Activated B cell treated with CpG ODN at 0.5 μM for 24 hours (primary cell): ENCODE measurements around the gene CHN2. TPM values are rescaled to one million over a fixed set of nuclear protein-coding genes. Genes with fewer than 3 reads are reported as not detected.

Source experiments
- ATAC-seq: fragments of 200-7000 bp; cut with Tn5 transposase; one replicate; pipeline ENCODE4 v1.10.0; 2021; ENCODE audit warnings: low read depth, mild to moderate bottlenecking, moderate library complexity
- CTCF ChIA-PET: fragments of 350-600 bp; sonication (Branson Sonifier 250); formaldehyde crosslinking; loops from one replicate; lab custom pipeline; 2021; ENCODE audit warnings: antibody characterized with exemption; lab: Charles Lee
- POLR2A ChIA-PET: fragments of 350-600 bp; sonication (Branson Sonifier 250); formaldehyde crosslinking; loops from one replicate; lab custom pipeline; 2021; ENCODE audit warnings: antibody characterized with exemption; lab: Charles Lee
- DNase-seq: peaks from one replicate; pipeline ENCODE4 v3.0.0; 2022
- H3K27ac Mint-ChIP-seq: one replicate; pipeline ENCODE4 v1.8.0; 2020; ENCODE audit warnings: mixed read lengths
- H3K27me3 Mint-ChIP-seq: one replicate; pipeline ENCODE4 v1.8.0; 2021; ENCODE audit warnings: mixed read lengths
- H3K36me3 Mint-ChIP-seq: one replicate; pipeline ENCODE4 v1.8.0; 2021; ENCODE audit warnings: low read depth, mixed read lengths
- H3K4me1 Mint-ChIP-seq: one replicate; pipeline ENCODE4 v1.8.0; 2021; ENCODE audit warnings: mixed read lengths
- H3K4me3 Mint-ChIP-seq: one replicate; pipeline ENCODE4 v1.8.0; 2020; ENCODE audit warnings: mild to moderate bottlenecking, mixed read lengths
- H3K9me3 Mint-ChIP-seq: one replicate; pipeline ENCODE4 v1.8.0; 2020; ENCODE audit warnings: mixed read lengths
- CTCF ChIP-seq: fragments of 200-600 bp; IDR thresholded peaks from one replicate; pipeline ENCODE4 v1.8.0; 2022; ENCODE audit warnings: antibody characterized with exemption, mild to moderate bottlenecking
- intact Hi-C: fragments of 100-400 bp; cut with micrococcal nuclease; formaldehyde crosslinking; loops from one replicate; pipeline ENCODE4 v1.15.1; 2024
- total RNA-seq: library from RNA; stranded (reverse); gene quantifications from 2 replicates; pipeline ENCODE4 v1.2.3, GENCODE V29; 2022

CHN2 gene
- total RNA-seq, 1 donor from 2014 or later, result 1.8 TPM

GRCh38 chr7:29486191-29486700 lies 291.7 kb downstream of the CHN2 start:
- DNase-seq (no peak), ATAC-seq (no peak)
- H3K27me3 Mint-ChIP-seq, result peaks cover 4% of the 10 kb centered on the region
- H3K9me3 Mint-ChIP-seq, result no peaks in the 10 kb centered on the region
- TF ChIP-seq CTCF, result no peak
- intact Hi-C loops, result loop anchor here (10.0 kb wide), 1 partner anchor 769 kb away; no protein-coding TSS in a partner anchor
- ChIA-PET POLR2A (no interaction called here), CTCF (no interaction called here)
- H3K4me1 Mint-ChIP-seq, result no peaks in the 10 kb centered on the region
- no peak overlapping the region for H3K27ac Mint-ChIP-seq
- no peak overlapping the region for H3K4me3 Mint-ChIP-seq
- H3K36me3 Mint-ChIP-seq, result no peaks in the 10 kb centered on the region

GRCh38 chr7:29487424-29487823 lies 292.8 kb downstream of the CHN2 start:
- no peaks in the 10 kb centered on the region for H3K4me1 Mint-ChIP-seq
- ChIA-PET POLR2A (no interaction called here), CTCF (no interaction called here)
- ATAC-seq (no peak), DNase-seq (no peak)
- H3K4me3 Mint-ChIP-seq, result no peak overlapping the region
- no peak for TF ChIP-seq CTCF
- H3K9me3 Mint-ChIP-seq, result no peaks in the 10 kb centered on the region
- intact Hi-C loops, result loop anchor here (10.0 kb wide), 1 partner anchor 767 kb away; no protein-coding TSS in a partner anchor
- no peak overlapping the region for H3K27ac Mint-ChIP-seq
- H3K27me3 Mint-ChIP-seq, result peaks cover 4% of the 10 kb centered on the region
- H3K36me3 Mint-ChIP-seq, result no peaks in the 10 kb centered on the region

GRCh38 chr7:29488203-29488970 lies 293.8 kb downstream of the CHN2 start:
- H3K27me3 Mint-ChIP-seq, result peaks cover 4% of the 10 kb centered on the region
- no peak overlapping the region for H3K4me3 Mint-ChIP-seq
- H3K9me3 Mint-ChIP-seq, result no peaks in the 10 kb centered on the region
- no peak for TF ChIP-seq CTCF
- H3K4me1 Mint-ChIP-seq, result no peaks in the 10 kb centered on the region
- no peaks in the 10 kb centered on the region for H3K36me3 Mint-ChIP-seq
- intact Hi-C loops, result loop anchor here (10.0 kb wide), 1 partner anchor 766 kb away; no protein-coding TSS in a partner anchor
- ChIA-PET CTCF (no interaction called here), POLR2A (no interaction called here)
- no peak for ATAC-seq
- no peak overlapping the region for H3K27ac Mint-ChIP-seq
- DNase-seq, result no peak

- DNase-seq (no peak), ATAC-seq (no peak)
- ChIA-PET POLR2A (no interaction called here), CTCF (no interaction called here)
- Mint-ChIP-seq H3K27ac (no peak overlapping the region), H3K27me3 (peaks cover 4% of the 10 kb centered on the region), H3K9me3 (no peaks in the 10 kb centered on the region), H3K4me3 (no peak overlapping the region), H3K4me1 (no peaks in the 10 kb centered on the region), H3K36me3 (no peaks in the 10 kb centered on the region)
- intact Hi-C loops, result loop anchor here (10.0 kb wide), 1 partner anchor 766 kb away; no protein-coding TSS in a partner anchor
- TF ChIP-seq CTCF, result no peak
Measured at GRCh38 chr7:29488977-29489376, 294.4 kb downstream of the CHN2 start.

- Mint-ChIP-seq H3K36me3 (no peaks in the 10 kb centered on the region), H3K27me3 (peaks cover 4% of the 10 kb centered on the region), H3K9me3 (no peaks in the 10 kb centered on the region), H3K27ac (no peak overlapping the region), H3K4me3 (no peak overlapping the region), H3K4me1 (no peaks in the 10 kb centered on the region)
- ChIA-PET POLR2A (no interaction called here), CTCF (no interaction called here)
- DNase-seq (no peak), ATAC-seq (no peak)
- intact Hi-C loops, result no loop called here
- no peak for TF ChIP-seq CTCF
Measured at GRCh38 chr7:29490094-29490607, 295.6 kb downstream of the CHN2 start.
